Neutrophil (primary cell): ENCODE measurements around the gene MXD3.
A peak's percentile ranks its signal among the peaks of the same experiment; 100 is the strongest.
"Not testable (repeated sequence)": the region's sequence is repeated elsewhere in the genome, so short reads cannot be mapped to it uniquely, and the experiment has no call there.

Experiments
- H3K27ac ChIP-seq: fragments of 200-600 bp; sonication (generic); 2 replicates; pipeline ENCODE4 v1.5.1; 2016; ENCODE audit warnings: mild to moderate bottlenecking, moderate library complexity
- H3K27me3 ChIP-seq: fragments of 200-600 bp; sonication (generic); 2 replicates; pipeline ENCODE4 v1.6.0; 2016; ENCODE audit warnings: mild to moderate bottlenecking
- H3K36me3 ChIP-seq: fragments of 200-600 bp; sonication (generic); 2 replicates; pipeline ENCODE4 v1.5.1; 2017
- H3K4me1 ChIP-seq, 2 experiments: fragments of 200-600 bp in 1 of 2; sonication (generic) in 1 of 2; 1 replicate in 1 of 2; 2 replicates in 1 of 2; pipeline versions ENCODE4 v1.5.1 to v1.6.1; 2013 to 2016; ENCODE audit warnings: low read depth in 1 of 2, low read length in 1 of 2, mild to moderate bottlenecking in 1 of 2, moderate library complexity in 1 of 2; ENCODE audit not compliant: control insufficient read depth in 1 of 2, insufficient read depth in 1 of 2
- H3K4me3 ChIP-seq, 2 experiments: fragments of 200-600 bp in 1 of 2; sonication (generic) in 1 of 2; 1 replicate in 1 of 2; 2 replicates in 1 of 2; pipeline ENCODE4 v1.5.1; 2013 to 2016; ENCODE audit warnings: low read depth in 1 of 2, low read length in 1 of 2, mild to moderate bottlenecking in 1 of 2, moderate library complexity in 1 of 2
- H3K9me3 ChIP-seq: fragments of 200-600 bp; sonication (generic); 2 replicates; pipeline ENCODE4 v1.5.1; 2016
- CTCF ChIP-seq: fragments of 200-600 bp; sonication (generic); IDR thresholded peaks from 2 replicates; pipeline ENCODE4 v1.5.1; 2016; ENCODE audit warnings: antibody characterized with exemption

MXD3 gene

DNA sequence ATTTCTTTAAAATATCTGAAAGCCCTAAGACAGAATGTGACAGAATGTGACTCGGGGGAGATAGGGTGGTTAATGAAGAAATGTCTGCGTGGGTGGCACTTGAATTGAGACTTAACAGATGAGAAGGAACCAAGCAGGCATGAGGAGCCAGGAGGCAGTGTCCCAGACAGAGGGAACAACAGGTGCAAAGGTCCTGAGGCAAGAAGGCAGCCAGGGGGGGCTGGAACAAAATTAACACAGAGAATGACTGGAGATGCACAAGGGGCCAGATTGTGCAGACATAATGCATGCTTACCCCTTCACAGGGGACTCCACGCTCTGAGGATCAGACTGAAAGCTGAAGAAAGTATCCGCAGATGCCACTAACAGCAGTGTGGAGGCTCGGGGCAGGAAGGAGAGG, 38.1 kb upstream of the MXD3 start:
- Histone ChIP-seq H3K9me3 (no peaks in the 10 kb centered on the region), H3K27me3 (no peaks in the 10 kb centered on the region), H3K27ac (peak overlapping the region; percentile 13), H3K36me3 (peaks cover 18% of the 10 kb centered on the region), H3K4me1 (peaks cover 55 to 56% of the 10 kb centered on the region in 2 experiments), H3K4me3 (peak overlapping the region; percentile 81 to 97)
- no peak for TF ChIP-seq CTCF

DNA sequence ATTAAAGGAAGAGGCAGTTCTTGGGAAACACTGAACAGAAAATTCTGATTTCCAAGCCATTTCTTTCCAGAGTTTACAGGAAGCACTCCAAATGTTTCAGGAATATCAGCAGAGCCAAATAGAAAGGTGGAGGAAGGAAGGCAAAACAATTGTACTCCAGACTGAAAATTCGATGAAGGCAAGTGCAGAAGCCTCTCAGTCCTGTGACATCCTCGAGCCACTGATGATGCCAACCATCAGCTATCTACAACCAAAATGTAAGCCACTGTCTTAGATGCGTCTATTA, 37.6 kb upstream of the MXD3 start:
- TF ChIP-seq CTCF, result no peak
- Histone ChIP-seq H3K9me3 (no peaks in the 10 kb centered on the region), H3K27ac (peak overlapping the region; percentile 13), H3K4me3 (no peak overlapping the region), H3K27me3 (no peaks in the 10 kb centered on the region), H3K36me3 (peaks cover 22% of the 10 kb centered on the region), H3K4me1 (peaks cover 51% of the 10 kb centered on the region in 2 experiments)

GRCh38 chr5:177347699-177348098, 36.0 kb upstream of the MXD3 start:
- Histone ChIP-seq H3K27ac (no peak overlapping the region), H3K4me3 (no peak overlapping the region), H3K4me1 (peaks cover 35 to 37% of the 10 kb centered on the region in 2 experiments), H3K27me3 (no peaks in the 10 kb centered on the region), H3K36me3 (peaks cover 27% of the 10 kb centered on the region), H3K9me3 (no peaks in the 10 kb centered on the region)
- TF ChIP-seq CTCF, result no peak

GRCh38 chr5:177346820-177347219, 35.1 kb upstream of the MXD3 start:
- TF ChIP-seq CTCF, result no peak
- Histone ChIP-seq H3K9me3 (no peaks in the 10 kb centered on the region), H3K4me1 (peaks cover 26 to 28% of the 10 kb centered on the region in 2 experiments), H3K27me3 (no peaks in the 10 kb centered on the region), H3K27ac (no peak overlapping the region), H3K4me3 (no peak overlapping the region), H3K36me3 (peaks cover 27% of the 10 kb centered on the region)

- TF ChIP-seq CTCF, result no peak
- H3K9me3 ChIP-seq, result no peaks in the 10 kb centered on the region
- H3K36me3 ChIP-seq, result peaks cover 25% of the 10 kb centered on the region
- no peaks in the 10 kb centered on the region for H3K27me3 ChIP-seq
- no peak overlapping the region for H3K4me3 ChIP-seq
- H3K27ac ChIP-seq, result no peak overlapping the region
- H3K4me1 ChIP-seq, result peaks cover 18 to 24% of the 10 kb centered on the region in 2 experiments
Measured at GRCh38 chr5:177344891-177345290, 33.2 kb upstream of the MXD3 start.

GRCh38 chr5:177343777-177344176, 32.1 kb upstream of the MXD3 start:
- Histone ChIP-seq H3K9me3 (no peaks in the 10 kb centered on the region), H3K36me3 (peaks cover 14% of the 10 kb centered on the region), H3K27ac (no peak overlapping the region), H3K27me3 (no peaks in the 10 kb centered on the region), H3K4me3 (no peak overlapping the region), H3K4me1 (peaks cover 18 to 24% of the 10 kb centered on the region in 2 experiments)
- no peak for TF ChIP-seq CTCF

DNA sequence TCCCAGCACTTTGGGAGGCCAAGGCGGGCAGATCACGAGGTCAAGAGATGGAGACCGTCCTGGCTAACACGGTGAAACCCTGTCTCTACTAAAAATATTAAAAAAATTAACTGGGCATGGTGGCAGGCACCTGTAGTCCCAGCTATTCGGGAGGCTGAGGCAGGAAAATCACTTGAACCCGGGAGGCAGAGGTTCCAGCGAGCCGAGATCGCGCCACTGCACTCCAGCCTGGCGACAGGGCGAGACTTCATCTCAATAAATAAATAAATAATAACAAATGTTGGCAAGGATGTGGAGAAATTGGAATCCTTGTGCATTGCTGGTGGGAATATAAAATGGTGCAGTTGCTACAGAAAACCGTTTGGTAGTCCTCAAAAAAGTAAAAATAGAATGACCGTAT, 31.3 kb upstream of the MXD3 start:
- H3K27me3 ChIP-seq, H3K9me3 ChIP-seq, H3K27ac ChIP-seq, H3K4me3 ChIP-seq: not testable (repeated sequence)
- peaks cover 14% of the 10 kb centered on the region for H3K36me3 ChIP-seq
- peaks cover 26 to 28% of the 10 kb centered on the region in 2 experiments for H3K4me1 ChIP-seq
